Neural cell (in vitro differentiated cells): ENCODE results near the gene DOK6.

ENCODE experiments used
- CTCF ChIP-seq: fragments of 450-650 bp; IDR thresholded peaks from 2 replicates; pipeline ENCODE4 v1.5.1; 2014; ENCODE audit warnings: antibody characterized with exemption, mild to moderate bottlenecking, moderate library complexity; ENCODE audit not compliant: poor library complexity, severe bottlenecking
- EP300 ChIP-seq: fragments of 450-650 bp; conservative IDR thresholded peaks from 2 replicates; pipeline ENCODE4 v1.6.1; 2014; ENCODE audit warnings: antibody characterized with exemption, mild to moderate bottlenecking, moderate library complexity; ENCODE audit not compliant: poor library complexity, severe bottlenecking
- EZH2 ChIP-seq: fragments of 200-600, 300-800 bp; shearing (Covaris generic), sonication (generic); IDR thresholded peaks from 2 replicates; pipeline ENCODE4 v1.6.1; 2014; ENCODE audit warnings: antibody characterized with exemption, low read length, borderline replicate concordance, mild to moderate bottlenecking; ENCODE audit not compliant: insufficient read depth, poor library complexity, severe bottlenecking
- RAD21 ChIP-seq: fragments of 450-650 bp; conservative IDR thresholded peaks from 2 replicates; pipeline ENCODE4 v1.6.1; 2014; ENCODE audit warnings: antibody characterized with exemption, mild to moderate bottlenecking, moderate library complexity
- REST ChIP-seq: IDR thresholded peaks from 2 replicates; pipeline ENCODE4 v1.6.1; 2012; ENCODE audit warnings: borderline replicate concordance
- SMC3 ChIP-seq: fragments of 450-650 bp; conservative IDR thresholded peaks from 2 replicates; pipeline ENCODE4 v1.6.1; 2014; ENCODE audit warnings: antibody characterized with exemption, mild to moderate bottlenecking, moderate library complexity; ENCODE audit not compliant: poor library complexity

GRCh38 chr18:69759046-69759445, 358.4 kb downstream of the DOK6 start:
- TF ChIP-seq CTCF = no peak
- no peak for TF ChIP-seq EZH2
- no peak for TF ChIP-seq REST
- no peak for TF ChIP-seq RAD21
- no peak for TF ChIP-seq EP300
- no peak for TF ChIP-seq SMC3
